Measurements from ENCODE around the gene DEDD.

DEDD gene

DNA sequence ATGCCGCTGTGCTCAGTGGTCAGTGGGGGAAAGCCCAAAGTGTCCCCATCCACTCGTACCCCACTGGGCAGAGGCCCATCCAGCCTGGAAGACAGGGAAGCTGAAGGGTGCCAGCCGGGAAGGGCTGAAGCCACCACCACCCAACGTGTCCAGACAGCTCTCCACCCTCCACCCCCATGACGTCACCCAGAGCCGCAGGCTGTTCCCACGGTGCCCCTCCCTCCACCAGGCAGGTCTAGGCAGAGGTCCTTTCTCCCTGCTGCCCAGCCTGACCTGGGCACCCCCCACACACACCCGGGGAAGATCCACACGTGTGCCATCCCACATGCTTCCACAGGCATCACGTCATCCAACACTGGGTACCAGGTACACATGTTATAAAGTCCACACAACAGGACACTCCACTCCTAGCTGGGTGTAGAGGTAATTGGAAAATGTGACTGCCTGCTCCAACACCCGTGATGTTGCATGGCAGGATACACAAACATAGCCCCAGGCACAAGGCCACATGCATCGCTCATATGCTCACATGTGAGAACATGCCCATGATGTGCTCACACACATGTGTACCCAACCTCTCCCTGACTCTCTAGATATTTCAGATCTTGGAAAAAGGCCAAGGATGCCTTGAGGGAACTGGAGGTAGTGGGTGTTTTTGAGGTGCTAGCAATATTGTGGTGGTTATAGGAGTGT, 57.6 kb downstream of the DEDD start:
- Histone ChIP-seq H3K4me3 (ENCODE audit: low read depth, low read length) (no peak overlapping the region), H3K9me3 (ENCODE audit: control insufficient read depth, insufficient read depth, low read length) (no peaks in the 10 kb centered on the region), H3K9ac (ENCODE audit: low read depth, low read length) (no peak overlapping the region), H3K36me3 (ENCODE audit: control insufficient read depth, insufficient read depth, low read length) (no peaks in the 10 kb centered on the region), H3K4me1 (ENCODE audit: control insufficient read depth, insufficient read depth, low read length) (no peaks in the 10 kb centered on the region), H3K27me3 (ENCODE audit: control insufficient read depth, insufficient read depth, low read length) (no peaks in the 10 kb centered on the region)

DNA sequence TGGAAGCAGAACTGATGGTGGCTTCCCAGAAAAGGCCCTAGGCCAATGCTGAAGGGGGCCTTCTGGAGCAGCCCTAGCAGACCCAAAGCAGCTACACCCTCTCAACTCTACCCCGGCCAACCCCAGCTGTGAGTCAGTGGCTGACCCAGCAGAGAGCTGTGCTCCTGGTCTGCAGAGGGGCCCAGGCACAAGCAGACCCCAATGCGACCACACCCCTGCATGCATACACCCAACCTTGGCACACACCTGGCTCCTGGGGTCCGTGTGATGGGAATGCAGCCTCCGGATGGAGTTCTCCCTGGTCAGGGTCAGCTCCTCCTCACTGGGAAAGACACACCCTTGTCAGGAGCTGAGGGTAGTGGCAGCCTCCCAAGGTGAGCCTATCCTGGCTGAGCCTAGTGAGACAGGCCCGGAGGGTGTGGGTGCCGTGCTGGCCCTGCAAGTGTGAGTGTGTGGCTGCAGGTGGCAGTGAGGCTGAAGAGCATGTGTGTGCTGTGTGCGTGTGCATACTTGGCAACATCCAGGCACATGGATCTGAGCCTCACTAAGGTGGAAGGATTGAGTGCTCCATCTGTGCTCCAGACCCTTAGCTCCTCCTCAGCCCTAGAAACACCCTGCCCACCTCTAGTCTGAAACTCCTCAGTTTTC, 58.9 kb downstream of the DEDD start:
- Histone ChIP-seq H3K9ac (ENCODE audit: low read depth, low read length) (no peak overlapping the region), H3K4me1 (ENCODE audit: control insufficient read depth, insufficient read depth, low read length) (no peaks in the 10 kb centered on the region), H3K4me3 (ENCODE audit: low read depth, low read length) (no peak overlapping the region), H3K36me3 (ENCODE audit: control insufficient read depth, insufficient read depth, low read length) (no peaks in the 10 kb centered on the region), H3K27me3 (ENCODE audit: control insufficient read depth, insufficient read depth, low read length) (no peaks in the 10 kb centered on the region), H3K9me3 (ENCODE audit: control insufficient read depth, insufficient read depth, low read length) (no peaks in the 10 kb centered on the region)

DNA sequence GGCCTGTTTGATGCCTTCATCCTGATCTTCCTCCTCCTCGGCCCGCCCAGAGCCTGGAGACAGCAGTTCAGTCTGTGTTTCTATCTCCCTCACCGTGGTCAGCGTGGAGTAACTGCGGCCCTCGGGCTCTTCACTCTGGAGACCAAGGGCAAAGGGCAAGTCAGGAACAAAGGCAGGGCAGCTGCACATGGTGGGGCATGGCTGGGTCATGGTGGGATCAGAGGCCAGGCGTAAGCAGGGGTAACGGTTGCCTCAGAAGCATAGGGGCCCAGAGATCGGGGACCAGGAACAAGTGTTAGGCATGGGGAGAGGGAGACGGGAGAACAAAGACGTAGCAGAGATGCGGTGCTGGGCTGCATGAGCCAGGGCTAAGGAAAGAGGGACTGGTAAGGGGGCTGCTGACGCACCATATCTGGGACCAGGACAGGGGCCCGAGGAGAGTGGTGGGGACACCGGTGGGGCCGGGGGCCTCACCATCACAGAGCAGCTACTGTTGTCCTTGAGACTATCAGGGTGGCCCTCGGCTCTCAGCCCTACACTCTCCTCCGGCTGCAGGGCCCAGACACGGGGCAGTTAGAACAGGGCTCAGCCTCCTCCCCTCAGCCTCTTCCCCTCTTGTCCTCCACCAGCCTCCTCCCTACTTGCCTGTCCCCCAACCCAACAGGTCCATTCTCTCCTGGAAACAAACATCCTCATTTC, 59.6 kb downstream of the DEDD start:
- Histone ChIP-seq H3K4me1 (ENCODE audit: control insufficient read depth, insufficient read depth, low read length) (no peaks in the 10 kb centered on the region), H3K9ac (ENCODE audit: low read depth, low read length) (no peak overlapping the region), H3K9me3 (ENCODE audit: control insufficient read depth, insufficient read depth, low read length) (no peaks in the 10 kb centered on the region)

DNA sequence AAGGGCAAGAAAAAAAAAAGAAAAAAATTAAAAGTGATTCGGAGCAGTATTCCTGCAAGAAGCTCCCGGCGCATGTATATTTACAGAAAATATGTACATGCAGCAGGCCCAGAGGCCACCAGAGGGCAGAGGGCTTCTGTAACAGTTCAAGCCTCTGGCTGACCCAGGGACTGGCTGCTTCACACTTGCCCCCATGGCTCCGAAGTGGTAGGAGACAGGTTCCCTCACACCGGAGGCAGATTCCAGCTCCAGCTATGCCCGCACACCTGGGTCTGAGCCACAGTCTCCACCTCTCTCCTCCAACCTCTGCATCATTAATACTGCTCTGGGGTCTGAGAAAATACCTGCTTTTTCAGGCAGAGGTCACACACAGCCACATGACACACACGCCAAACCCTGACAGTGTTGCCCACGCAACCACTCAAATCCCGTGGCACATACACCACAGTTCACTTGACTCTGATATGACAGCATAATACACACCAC, 60.5 kb downstream of the DEDD start:
- Histone ChIP-seq H3K36me3 (ENCODE audit: control insufficient read depth, insufficient read depth, low read length) (no peaks in the 10 kb centered on the region), H3K4me3 (ENCODE audit: low read depth, low read length) (no peak overlapping the region), H3K27me3 (ENCODE audit: control insufficient read depth, insufficient read depth, low read length) (peaks cover 2% of the 10 kb centered on the region), H3K9me3 (ENCODE audit: control insufficient read depth, insufficient read depth, low read length) (no peaks in the 10 kb centered on the region), H3K4me1 (ENCODE audit: control insufficient read depth, insufficient read depth, low read length) (no peaks in the 10 kb centered on the region), H3K9ac (ENCODE audit: low read depth, low read length) (no peak overlapping the region)

More for the DNA sequence above, 59.6 kb downstream of the DEDD start:
- Histone ChIP-seq H3K27me3 (ENCODE audit: control insufficient read depth, insufficient read depth, low read length) (no peaks in the 10 kb centered on the region), H3K36me3 (ENCODE audit: control insufficient read depth, insufficient read depth, low read length) (no peaks in the 10 kb centered on the region), H3K4me3 (ENCODE audit: low read depth, low read length) (no peak overlapping the region)
